ENCODE results near the gene SLC2A6.
A peak's percentile ranks its signal among the peaks of the same experiment; 100 is the strongest.

SLC2A6 gene

GRCh38 chr9:133496861-133497842 lies 18.3 kb upstream of the SLC2A6 start:
- DNase-seq (ENCODE audit: low read depth), result no peak

- no peak for DNase-seq (ENCODE audit: low read depth)
These were observed 16.7 kb upstream of the SLC2A6 start for GRCh38 chr9:133495327-133496293.

- DNase-seq (ENCODE audit: low read depth), result no peak
These were observed 15.9 kb upstream of the SLC2A6 start for GRCh38 chr9:133494636-133495326.

- DNase-seq (ENCODE audit: low read depth), result no peak
These were observed 15.1 kb upstream of the SLC2A6 start for GRCh38 chr9:133493845-133494540.

- no peak for DNase-seq (ENCODE audit: low read depth)
These were observed 14.5 kb upstream of the SLC2A6 start for GRCh38 chr9:133493428-133493827.

- no peak for DNase-seq (ENCODE audit: low read depth)
These were observed 13.4 kb upstream of the SLC2A6 start for GRCh38 chr9:133492061-133493021.

- no peak for DNase-seq (ENCODE audit: low read depth)
These were observed 12.7 kb upstream of the SLC2A6 start for GRCh38 chr9:133491656-133491925.

GRCh38 chr9:133490865-133491655 lies 12.2 kb upstream of the SLC2A6 start:
- DNase-seq (ENCODE audit: low read depth), result peak; percentile 59

GRCh38 chr9:133490201-133490681 lies 11.3 kb upstream of the SLC2A6 start:
- no peak for DNase-seq (ENCODE audit: low read depth)

GRCh38 chr9:133489253-133490190 lies 10.6 kb upstream of the SLC2A6 start:
- DNase-seq (ENCODE audit: low read depth), result no peak

- DNase-seq (ENCODE audit: low read depth), result no peak
These were observed 9.9 kb upstream of the SLC2A6 start for GRCh38 chr9:133488686-133489252.

GRCh38 chr9:133487331-133487725 lies 8.4 kb upstream of the SLC2A6 start:
- DNase-seq (ENCODE audit: low read depth), result no peak

- no peak for DNase-seq (ENCODE audit: low read depth)
These were observed 6.8 kb upstream of the SLC2A6 start for GRCh38 chr9:133485531-133486260.

- no peak for DNase-seq (ENCODE audit: low read depth)
These were observed 6.0 kb upstream of the SLC2A6 start for GRCh38 chr9:133484671-133485437.

- no peak for DNase-seq (ENCODE audit: low read depth)
These were observed 4.7 kb upstream of the SLC2A6 start for GRCh38 chr9:133483611-133484010.
